BE2C (cell line): ENCODE measurements around the gene DMRTA2.

Source experiments
- DNase-seq: peaks from one replicate; pipeline ENCODE4 v3.0.0-alpha.2; 2020
- H3K27me3 ChIP-seq: fragments of 250-450 bp; sonication (Bioruptor Pico); 2 replicates; pipeline ENCODE4 v1.5.1; 2020; ENCODE audit warnings: mild to moderate bottlenecking
- H3K36me3 ChIP-seq: fragments of 250-450 bp; sonication (Bioruptor Pico); 2 replicates; pipeline ENCODE4 v1.5.1; 2020; ENCODE audit warnings: mild to moderate bottlenecking
- H3K4me1 ChIP-seq: fragments of 250-450 bp; sonication (Bioruptor Pico); 2 replicates; pipeline ENCODE4 v1.5.1; 2020
- H3K4me3 ChIP-seq: 2 replicates; pipeline ENCODE4 v1.5.1; 2011; ENCODE audit warnings: low read depth, low read length
- H3K9me3 ChIP-seq: fragments of 250-450 bp; sonication (Bioruptor Pico); 2 replicates; pipeline ENCODE4 v1.5.1; 2020
- CTCF ChIP-seq: IDR thresholded peaks from 2 replicates; pipeline ENCODE4 v1.5.1; 2012; ENCODE audit warnings: mild to moderate bottlenecking, low read depth, low read length

The DMRTA2 gene

GRCh38 chr1:50452700-50453099 is 29.5 kb upstream of the DMRTA2 start:
- no peak for DNase-seq
- no peak for TF ChIP-seq CTCF
- no peaks in the 10 kb centered on the region for H3K27me3 ChIP-seq
- no peaks in the 10 kb centered on the region for H3K9me3 ChIP-seq
- no peak overlapping the region for H3K4me3 ChIP-seq
- H3K36me3 ChIP-seq = no peaks in the 10 kb centered on the region
- H3K4me1 ChIP-seq = no peaks in the 10 kb centered on the region

DNA sequence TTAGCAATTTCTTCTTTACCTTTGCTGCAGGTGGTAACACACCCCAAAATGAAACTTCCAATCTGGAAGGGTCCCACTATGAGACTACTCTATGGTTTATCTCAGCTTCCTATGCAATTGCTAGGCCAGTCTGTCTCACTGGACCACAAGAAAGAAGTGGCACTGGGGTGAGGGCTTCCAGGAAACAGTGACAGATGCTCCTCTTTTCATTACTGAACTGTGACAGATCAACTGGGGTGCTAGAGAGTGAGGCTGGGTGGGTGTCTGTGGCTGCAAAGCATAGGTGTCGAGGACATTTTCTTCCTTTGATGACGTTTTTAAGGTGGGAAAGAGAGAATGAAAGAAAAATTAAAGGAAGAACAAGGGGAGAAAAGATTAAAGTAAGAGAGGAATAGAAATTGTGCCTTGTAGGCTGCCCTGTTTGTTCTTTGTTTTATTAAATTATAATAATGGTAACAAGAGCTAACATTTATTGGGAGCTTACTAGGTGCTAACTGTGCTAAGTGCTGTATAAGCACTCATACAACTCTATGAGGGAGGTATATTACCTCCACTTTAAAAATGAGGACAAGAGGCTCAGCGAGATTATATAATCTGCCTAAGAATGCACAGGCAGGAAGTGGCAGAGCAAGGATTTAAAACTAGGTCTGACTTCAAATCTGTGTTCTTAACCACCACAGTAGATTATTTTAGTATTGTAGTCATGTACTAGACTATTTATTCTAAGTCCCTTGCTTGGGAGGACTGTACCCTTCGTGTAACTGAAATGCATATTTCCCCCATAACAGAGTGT is 27.8 kb upstream of the DMRTA2 start:
- Histone ChIP-seq H3K36me3 (no peaks in the 10 kb centered on the region), H3K4me3 (no peak overlapping the region), H3K27me3 (no peaks in the 10 kb centered on the region), H3K4me1 (no peaks in the 10 kb centered on the region), H3K9me3 (no peaks in the 10 kb centered on the region)
- no peak for TF ChIP-seq CTCF
- no peak for DNase-seq

GRCh38 chr1:50447961-50448360 is 24.7 kb upstream of the DMRTA2 start:
- no peaks in the 10 kb centered on the region for H3K9me3 ChIP-seq
- no peaks in the 10 kb centered on the region for H3K27me3 ChIP-seq
- no peak for DNase-seq
- H3K4me1 ChIP-seq = no peaks in the 10 kb centered on the region
- H3K4me3 ChIP-seq = no peak overlapping the region
- no peaks in the 10 kb centered on the region for H3K36me3 ChIP-seq
- TF ChIP-seq CTCF = no peak

- no peaks in the 10 kb centered on the region for H3K9me3 ChIP-seq
- no peak overlapping the region for H3K4me3 ChIP-seq
- no peak for TF ChIP-seq CTCF
- H3K4me1 ChIP-seq = no peaks in the 10 kb centered on the region
- H3K27me3 ChIP-seq = no peaks in the 10 kb centered on the region
- no peak for DNase-seq
- H3K36me3 ChIP-seq = no peaks in the 10 kb centered on the region
Observed at GRCh38 chr1:50441183-50441582, 17.9 kb upstream of the DMRTA2 start.

GRCh38 chr1:50438945-50439344 is 15.7 kb upstream of the DMRTA2 start:
- Histone ChIP-seq H3K4me1 (no peaks in the 10 kb centered on the region), H3K36me3 (no peaks in the 10 kb centered on the region), H3K9me3 (no peaks in the 10 kb centered on the region), H3K4me3 (no peak overlapping the region), H3K27me3 (no peaks in the 10 kb centered on the region)
- no peak for DNase-seq
- TF ChIP-seq CTCF = no peak

DNA sequence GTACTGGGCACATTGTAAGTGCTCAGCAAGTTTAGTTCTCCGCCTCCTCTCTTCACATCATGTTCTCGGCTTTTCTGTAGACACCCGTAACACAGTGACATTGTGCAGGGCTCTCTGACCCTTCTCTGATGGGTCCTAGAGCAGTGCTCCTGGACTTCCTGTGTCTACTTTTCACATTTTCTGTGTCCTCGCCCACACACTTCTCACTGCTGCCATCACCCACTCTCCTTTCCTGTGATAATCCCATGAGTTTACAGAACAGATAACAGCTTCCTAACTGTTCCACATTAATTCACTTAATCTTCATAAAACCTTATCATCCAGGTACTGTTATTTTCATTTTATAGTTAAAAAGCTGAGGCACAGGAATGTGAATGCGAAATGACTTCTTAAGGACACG is 13.2 kb upstream of the DMRTA2 start:
- no peaks in the 10 kb centered on the region for H3K4me1 ChIP-seq
- no peak for DNase-seq
- no peaks in the 10 kb centered on the region for H3K9me3 ChIP-seq
- H3K27me3 ChIP-seq = peaks cover 2% of the 10 kb centered on the region
- H3K4me3 ChIP-seq = no peak overlapping the region
- no peak for TF ChIP-seq CTCF
- no peaks in the 10 kb centered on the region for H3K36me3 ChIP-seq
